Stimulated activated CD8-positive, alpha-beta memory T cell treated with anti-CD3 and anti-CD28 coated beads, Interleukin-12 subunit alpha, Interleukin-12 subunit beta, amount 100 ng/mL, for 1 hour (primary cell): ENCODE results near the gene CMIP.

ENCODE experiments used
- DNase-seq: peaks from one replicate; pipeline ENCODE4 v3.0.0-alpha.2; 2020; ENCODE audit warnings: low read depth

The CMIP gene

GRCh38 chr16:81752225-81752875 is 307.7 kb downstream of the CMIP start:
- no peak for DNase-seq

- DNase-seq = no peak
These were observed 308.2 kb downstream of the CMIP start for GRCh38 chr16:81752876-81753227.

- no peak for DNase-seq
These were observed 310.2 kb downstream of the CMIP start for GRCh38 chr16:81754858-81755257.

GRCh38 chr16:81755915-81756614 is 311.5 kb downstream of the CMIP start:
- DNase-seq = no peak

- no peak for DNase-seq
These were observed 312.2 kb downstream of the CMIP start for GRCh38 chr16:81756615-81757356.

GRCh38 chr16:81758376-81758775 is 313.8 kb downstream of the CMIP start:
- DNase-seq = no peak
